NCI-H748 (cell line): ENCODE results near the gene AIMP1.
A peak's percentile ranks its signal among the peaks of the same experiment; 100 is the strongest.
"Not testable (repeated sequence)": the region's sequence is repeated elsewhere in the genome, so short reads cannot be mapped to it uniquely, and the experiment has no call there.

Source experiments
- DNase-seq: peaks from one replicate; lab custom pipeline; 2025; ENCODE audit not compliant: unreplicated experiment; lab: John Stamatoyannopoulos, UW

Gene AIMP1

GRCh38 chr4:106344647-106344970, 28.3 kb downstream of the AIMP1 start:
- no peak for DNase-seq

GRCh38 chr4:106347167-106347566, 30.8 kb downstream of the AIMP1 start:
- no peak for DNase-seq

GRCh38 chr4:106351016-106351415, 34.7 kb downstream of the AIMP1 start:
- no peak for DNase-seq

- DNase-seq, result no peak
Measured at GRCh38 chr4:106353786-106354185, 37.4 kb downstream of the AIMP1 start.

- no peak for DNase-seq
Measured at GRCh38 chr4:106355193-106355592, 38.8 kb downstream of the AIMP1 start.

- no peak for DNase-seq
Measured at GRCh38 chr4:106358899-106359298, 42.5 kb downstream of the AIMP1 start.

GRCh38 chr4:106362086-106362825, 45.9 kb downstream of the AIMP1 start:
- DNase-seq, result no peak

GRCh38 chr4:106364282-106364681, 47.9 kb downstream of the AIMP1 start:
- no peak for DNase-seq

- DNase-seq, result no peak
Measured at GRCh38 chr4:106365613-106366012, 49.3 kb downstream of the AIMP1 start.

- no peak for DNase-seq
Measured at GRCh38 chr4:106366026-106366425, 49.7 kb downstream of the AIMP1 start.

GRCh38 chr4:106367072-106367471, 50.7 kb downstream of the AIMP1 start:
- no peak for DNase-seq

- DNase-seq, result no peak
Measured at GRCh38 chr4:106368678-106369077, 52.3 kb downstream of the AIMP1 start, which contains the start of gene GIMD1. GIMD1 (minus strand) TSS chr4:106368778; CDS start chr4:106367435, 1,343 bp downstream.

- DNase-seq, result peak; percentile 32
Measured at GRCh38 chr4:106369456-106370060, 53.2 kb downstream of the AIMP1 start.

- DNase-seq, result no peak
Measured at GRCh38 chr4:106370214-106370613, 53.9 kb downstream of the AIMP1 start.

- no peak for DNase-seq
Measured at GRCh38 chr4:106371161-106371560, 54.8 kb downstream of the AIMP1 start.

GRCh38 chr4:106373026-106373425, 56.7 kb downstream of the AIMP1 start:
- no peak for DNase-seq

- DNase-seq, result no peak
Measured at GRCh38 chr4:106380179-106380578, 63.8 kb downstream of the AIMP1 start.

- DNase-seq, result no peak
Measured at GRCh38 chr4:106384878-106385277, 68.5 kb downstream of the AIMP1 start.

GRCh38 chr4:106385853-106386393, 69.6 kb downstream of the AIMP1 start:
- DNase-seq, result no peak

GRCh38 chr4:106395582-106395981, 79.2 kb downstream of the AIMP1 start:
- DNase-seq, result no peak

- DNase-seq, result not testable (repeated sequence)
Measured at GRCh38 chr4:106398898-106399297, 82.5 kb downstream of the AIMP1 start.
